Loucy (cell line): ENCODE results near the gene ART3.
"Not testable (repeated sequence)": the region's sequence is repeated elsewhere in the genome, so short reads cannot be mapped to it uniquely, and the experiment has no call there.

Source experiments
- CTCF ChIP-seq: fragments of 200-600 bp; sonication (generic); conservative IDR thresholded peaks from 2 replicates; pipeline ENCODE4 v1.5.1; 2014; ENCODE audit warnings: mild to moderate bottlenecking, antibody characterized with exemption, low read length
- EZH2phosphoT487 ChIP-seq: fragments of 200-600 bp; IDR thresholded peaks from 2 replicates; pipeline ENCODE4 v1.6.1; 2018; ENCODE audit warnings: antibody characterized with exemption, mild to moderate bottlenecking, moderate library complexity, borderline replicate concordance

- not testable (repeated sequence) for TF ChIP-seq CTCF, EZH2phosphoT487
Measured at GRCh38 chr4:76050560-76051050, 23.9 kb upstream of the ART3 start.
